AG09319 (cell line): Measurements from ENCODE around the gene IRS1.

Experiments used
- DNase-seq: peaks from one replicate; pipeline ENCODE4 v3.0.0-alpha.2; 2010; ENCODE audit warnings: low read depth; ENCODE audit errors: extremely low read depth
- CTCF ChIP-seq: IDR thresholded peaks from 2 replicates; pipeline ENCODE4 v1.5.1; 2011; ENCODE audit warnings: low read depth, mild to moderate bottlenecking, inconsistent platforms, low read length, moderate library complexity

IRS1 gene

DNA sequence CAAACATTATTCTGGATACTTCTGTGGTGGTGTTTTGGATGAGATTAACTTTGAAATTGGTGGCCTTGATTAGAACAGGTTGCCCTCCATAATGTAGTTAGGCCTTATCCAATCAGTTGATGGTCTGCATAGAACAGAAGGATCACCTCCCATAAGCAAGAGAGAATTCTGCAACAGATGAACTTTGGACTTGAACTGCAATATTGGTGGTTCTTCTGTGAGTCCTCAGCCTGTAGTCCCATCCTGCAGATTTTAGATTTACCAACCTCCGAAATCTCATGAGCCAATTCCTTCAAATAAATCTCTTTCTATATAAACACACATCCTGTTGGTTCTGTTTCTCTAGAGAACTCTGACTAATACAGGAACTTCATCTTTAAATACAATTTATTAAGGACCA, 81.9 kb downstream of the IRS1 start:
- no peak for TF ChIP-seq CTCF
- DNase-seq = no peak

- no peak for TF ChIP-seq CTCF
- no peak for DNase-seq
These were observed 83.5 kb downstream of the IRS1 start for GRCh38 chr2:226716126-226716525.

GRCh38 chr2:226715347-226715990, 84.2 kb downstream of the IRS1 start:
- TF ChIP-seq CTCF = no peak
- DNase-seq = no peak

- no peak for TF ChIP-seq CTCF
- no peak for DNase-seq
These were observed 86.7 kb downstream of the IRS1 start for GRCh38 chr2:226712941-226713340.

- DNase-seq = no peak
- no peak for TF ChIP-seq CTCF
These were observed 87.9 kb downstream of the IRS1 start for GRCh38 chr2:226711606-226712296.

- DNase-seq = no peak
- TF ChIP-seq CTCF = no peak
These were observed 92.1 kb downstream of the IRS1 start for GRCh38 chr2:226707499-226707898.

GRCh38 chr2:226705965-226706364, 93.7 kb downstream of the IRS1 start:
- TF ChIP-seq CTCF = no peak
- no peak for DNase-seq
